AG09309 (cell line): ENCODE results near the gene GZF1.

Experiments used
- DNase-seq: peaks from one replicate; pipeline ENCODE4 v3.0.0-alpha.2; 2010; ENCODE audit warnings: low read depth
- H3K4me3 ChIP-seq: 2 replicates; pipeline ENCODE4 v1.5.1; 2011; ENCODE audit warnings: mild to moderate bottlenecking, low read depth, low read length, moderate library complexity; ENCODE audit not compliant: control insufficient read depth
- CTCF ChIP-seq: IDR thresholded peaks from 2 replicates; pipeline ENCODE4 v1.5.1; 2011; ENCODE audit warnings: mild to moderate bottlenecking, low read depth, low read length, inconsistent platforms; ENCODE audit not compliant: insufficient read depth, control insufficient read depth; ENCODE audit errors: missing control alignments

GZF1 gene

DNA sequence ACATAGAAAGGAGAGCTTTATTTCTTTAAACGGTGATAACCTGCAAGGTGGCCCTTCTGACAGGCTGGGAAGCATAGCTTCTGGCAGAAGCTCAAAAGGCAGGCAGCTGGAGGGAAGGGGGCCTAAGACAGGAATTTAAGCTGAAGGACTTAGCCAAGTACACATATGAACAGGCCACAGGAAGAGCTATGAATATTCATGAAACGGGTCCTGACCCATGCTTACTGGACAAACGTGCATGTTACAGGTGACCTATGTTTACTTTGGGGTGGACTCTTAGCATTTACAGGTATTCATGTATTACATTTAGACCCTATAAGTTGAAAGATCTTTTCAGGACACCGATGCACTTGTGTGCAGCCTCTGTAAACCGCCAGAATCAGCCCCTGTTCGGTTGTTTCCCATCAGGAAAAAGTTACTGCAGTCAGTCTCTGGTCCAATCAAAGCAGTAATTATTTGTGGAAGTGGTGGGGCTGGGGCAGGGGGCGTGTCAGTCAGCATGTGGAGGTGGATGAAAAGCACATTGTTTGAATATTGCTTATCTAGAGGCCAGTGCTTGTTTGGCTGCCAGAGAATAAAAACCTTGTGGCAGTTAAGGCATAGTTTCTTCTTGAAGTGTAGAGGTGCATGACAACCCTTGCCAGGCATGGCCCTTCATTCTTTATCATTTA is 2.9 kb upstream of the GZF1 start:
- no peak overlapping the region for H3K4me3 ChIP-seq
- TF ChIP-seq CTCF, result no peak
- DNase-seq, result no peak

DNA sequence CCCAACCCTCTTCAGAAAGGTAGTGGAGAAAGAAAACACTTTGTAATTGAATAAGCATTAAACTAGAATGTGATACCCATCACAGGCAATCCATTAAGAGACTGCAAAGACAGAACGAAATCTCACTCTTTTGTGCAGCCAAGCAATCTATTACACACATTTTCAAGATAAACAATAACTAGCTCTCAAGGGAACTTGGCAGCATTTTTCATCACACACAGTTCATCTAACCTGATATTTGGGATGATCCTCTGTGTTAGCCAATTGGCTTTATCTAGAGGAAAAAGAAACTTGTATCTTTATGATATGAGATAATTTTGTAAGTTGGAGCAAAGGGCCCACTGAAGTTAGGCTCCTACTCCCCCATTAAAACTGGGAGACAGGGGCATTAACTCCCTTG is 1.5 kb upstream of the GZF1 start:
- TF ChIP-seq CTCF, result no peak
- no peak overlapping the region for H3K4me3 ChIP-seq
- no peak for DNase-seq

GRCh38 chr20:23361119-23361475 is 885 bp upstream of the GZF1 start:
- peak overlapping the region; percentile 47 for H3K4me3 ChIP-seq
- DNase-seq, result no peak
- no peak for TF ChIP-seq CTCF

DNA sequence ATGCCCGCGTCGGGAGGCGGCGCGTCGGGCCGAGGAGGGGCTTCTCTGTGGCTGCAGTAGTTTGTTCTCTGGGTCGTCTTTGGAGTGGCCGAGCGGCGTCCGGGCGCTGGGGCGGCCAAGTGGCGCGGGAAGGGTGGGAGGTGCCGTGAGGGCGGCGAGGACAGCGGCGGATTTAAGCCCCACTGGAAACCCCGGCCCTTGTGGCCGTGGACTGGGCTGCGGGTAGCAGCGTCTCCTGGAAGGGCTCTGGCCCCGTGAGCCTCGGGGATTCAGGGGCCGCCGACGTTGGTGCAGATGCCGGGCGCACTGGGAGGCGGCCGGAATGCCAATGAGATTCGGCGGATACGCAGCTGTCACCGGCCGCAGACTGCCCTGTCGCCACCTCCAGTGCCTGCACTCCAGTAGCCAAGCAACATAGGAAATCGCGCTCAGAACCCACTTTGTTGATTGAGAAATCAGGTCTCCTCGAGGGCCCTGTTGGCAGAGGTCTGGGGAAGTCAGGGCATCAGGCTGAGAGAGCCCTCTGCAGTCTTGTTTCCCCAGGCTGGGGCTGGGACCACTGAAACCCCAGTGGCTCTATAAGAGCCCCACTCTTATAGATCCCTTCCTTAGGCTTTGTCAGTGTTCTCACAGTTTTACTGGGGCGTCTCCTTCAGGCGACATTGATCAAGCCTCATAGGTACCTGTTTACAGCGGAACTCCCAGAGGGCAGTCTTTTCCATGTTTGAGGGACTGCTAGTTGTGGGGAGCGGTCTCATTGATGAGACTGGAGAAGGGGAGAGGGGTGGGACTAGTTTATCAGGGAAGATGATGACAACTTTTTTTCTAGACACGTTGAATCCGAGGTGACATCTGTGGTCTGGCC is 642 bp downstream of the GZF1 start:
- no peak for DNase-seq

DNA sequence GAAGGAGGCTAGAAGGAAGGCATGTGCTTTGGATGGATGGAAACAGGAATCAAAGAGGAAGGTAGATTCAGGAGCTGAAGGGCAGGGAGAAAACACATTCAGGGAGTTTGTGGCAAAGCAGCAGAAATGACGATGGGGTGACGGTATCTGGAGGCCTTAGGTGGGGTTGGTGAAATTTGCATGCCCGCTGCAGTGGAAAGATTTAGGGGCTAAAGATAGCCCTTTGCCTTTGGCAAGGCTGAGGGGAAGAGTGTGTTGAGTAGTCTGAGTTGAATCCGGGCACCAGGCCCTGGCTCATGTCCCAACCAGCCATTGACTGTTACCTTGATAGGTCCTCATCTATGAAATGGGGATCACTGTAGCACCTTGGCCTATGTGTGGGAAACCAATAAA is 1.3 kb downstream of the GZF1 start:
- DNase-seq, result no peak
- TF ChIP-seq CTCF, result no peak
- H3K4me3 ChIP-seq, result peak overlapping the region; percentile 87

More for the DNA sequence above, 642 bp downstream of the GZF1 start:
- no peak for TF ChIP-seq CTCF
- peak overlapping the region; percentile 87 for H3K4me3 ChIP-seq

- no peak for TF ChIP-seq CTCF
- H3K4me3 ChIP-seq, result no peak overlapping the region
- no peak for DNase-seq
Observed at GRCh38 chr20:23365390-23366165, 3.6 kb downstream of the GZF1 start.
